Gastrocnemius medialis (tissue), 4 donors: ENCODE measurements around the gene IFI6. TPM values are rescaled to one million over a fixed set of nuclear protein-coding genes. Genes with fewer than 3 reads are reported as not detected.
A peak's percentile ranks its signal among the peaks of the same experiment; 100 is the strongest.

Experiments
- ATAC-seq, 2 donors: fragments of 150-250 bp; one replicate each; pipeline ENCODE4 v1.9.1; 2016
- DNase-seq, 2 donors: peaks; one replicate each; pipeline ENCODE4 v3.0.0-alpha.2; 2019
- H3K27ac ChIP-seq, 4 donors: fragments of 200-600 bp; sonication (generic); 1 replicate in 1 of 4; 2 replicates in 3 of 4; pipeline ENCODE4 v1.5.1; 2016 to 2018; ENCODE audit warnings: mild to moderate bottlenecking in 2 of 4, moderate library complexity in 1 of 4
- H3K27me3 ChIP-seq, 3 donors: fragments of 200-600 bp; sonication (generic) in 2 of 3; 1 replicate in 1 of 3; 2 replicates in 2 of 3; pipeline versions ENCODE4 v1.5.1 to v1.6.0; 2016 to 2019; ENCODE audit warnings: mild to moderate bottlenecking in 1 of 3, moderate library complexity in 1 of 3
- H3K36me3 ChIP-seq, 2 donors: fragments of 200-600 bp; sonication (generic) in 1 of 2; one replicate each; pipeline ENCODE4 v1.5.1; 2017 to 2018
- H3K4me1 ChIP-seq, 2 donors: fragments of 200-600 bp; sonication (generic) in 1 of 2; one replicate each; pipeline ENCODE4 v1.5.1; 2016 to 2017; ENCODE audit warnings: mild to moderate bottlenecking in 2 of 2
- H3K4me3 ChIP-seq, 4 donors: fragments of 200-600 bp; sonication (generic) in 3 of 4; 1 replicate in 1 of 4; 2 replicates in 3 of 4; pipeline ENCODE4 v1.5.1; 2016 to 2019; ENCODE audit warnings: mild to moderate bottlenecking in 2 of 4
- H3K9me3 ChIP-seq, 3 donors: fragments of 200-600 bp; sonication (generic) in 2 of 3; 1 replicate in 1 of 3; 2 replicates in 2 of 3; pipeline ENCODE4 v1.5.1; 2016 to 2019
- POLR2A ChIP-seq, 2 donors: fragments of 450-650 bp; IDR thresholded peaks; one replicate each; pipeline ENCODE4 v1.6.1; 2017; ENCODE audit warnings: antibody characterized with exemption in 2 of 2, mild to moderate bottlenecking in 2 of 2, moderate library complexity in 2 of 2
- in situ Hi-C, 4 donors: fragments of 200-750 bp; cut with MboI; loops; one replicate each; pipeline versions ENCODE4 v1.15.0 to v1.8.0; 2017; ENCODE audit warnings: low sequenced_read_pairs in 4 of 4
- intact Hi-C: fragments of 100-400 bp; cut with DNase I; formaldehyde crosslinking; loops from one replicate; pipeline ENCODE4 v1.15.1; 2023; ENCODE audit warnings: low total_unique reads
- total RNA-seq, 4 donors: library from RNA; depleted of rRNA; stranded (reverse); fragments of >200 nt; gene quantifications; one replicate each; pipeline versions ENCODE4 v1.1.0 to v1.2.3, GENCODE V29; 2016
- TF ChIP-seq, protein P1 (sequence below), 5 experiments: fragments of 450-650 bp in 3 of 5; fragments of 200-600 bp in 2 of 5; sonication (generic) in 2 of 5; IDR thresholded peaks in 4 of 5; conservative IDR thresholded peaks in 1 of 5; 1 replicate in 4 of 5; 2 replicates in 1 of 5; pipeline ENCODE4 v1.5.1; 2016 to 2019; ENCODE audit warnings: antibody characterized with exemption in 5 of 5, mild to moderate bottlenecking in 3 of 5, moderate library complexity in 3 of 5

The IFI6 gene
- total RNA-seq, 4 donors from 2014 or later, result 7.7 to 25.1 (median 14.5) TPM

DNA sequence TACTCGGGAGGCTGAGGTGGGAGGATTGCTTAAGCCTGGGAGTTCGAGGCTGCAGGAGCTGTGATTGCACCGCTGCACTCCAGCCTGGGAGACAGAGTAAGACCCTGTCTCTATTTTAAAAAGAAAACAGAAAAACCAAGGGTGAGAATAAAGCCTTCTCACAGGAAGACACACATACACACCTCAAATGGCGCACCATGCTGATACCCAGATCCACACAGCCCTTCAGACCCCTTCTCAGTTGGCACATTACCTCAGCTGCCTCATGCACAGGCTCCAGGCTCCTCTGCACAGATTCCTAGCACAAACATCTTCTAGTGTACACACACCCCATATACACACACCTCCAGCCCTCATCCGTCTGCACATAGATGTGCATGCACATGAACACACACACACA is 44.9 kb downstream of the IFI6 start:
- DNase-seq (no peak), ATAC-seq (no peak)
- H3K4me3 ChIP-seq, result no peak overlapping the region
- H3K4me1 ChIP-seq, result peaks cover 31 to 32% of the 10 kb centered on the region in 2 donors
- H3K27me3 ChIP-seq, result no peaks in the 10 kb centered on the region
- H3K9me3 ChIP-seq, result no peaks in the 10 kb centered on the region
- H3K36me3 ChIP-seq, result no peaks in the 10 kb centered on the region
- TF ChIP-seq, protein P1, sequence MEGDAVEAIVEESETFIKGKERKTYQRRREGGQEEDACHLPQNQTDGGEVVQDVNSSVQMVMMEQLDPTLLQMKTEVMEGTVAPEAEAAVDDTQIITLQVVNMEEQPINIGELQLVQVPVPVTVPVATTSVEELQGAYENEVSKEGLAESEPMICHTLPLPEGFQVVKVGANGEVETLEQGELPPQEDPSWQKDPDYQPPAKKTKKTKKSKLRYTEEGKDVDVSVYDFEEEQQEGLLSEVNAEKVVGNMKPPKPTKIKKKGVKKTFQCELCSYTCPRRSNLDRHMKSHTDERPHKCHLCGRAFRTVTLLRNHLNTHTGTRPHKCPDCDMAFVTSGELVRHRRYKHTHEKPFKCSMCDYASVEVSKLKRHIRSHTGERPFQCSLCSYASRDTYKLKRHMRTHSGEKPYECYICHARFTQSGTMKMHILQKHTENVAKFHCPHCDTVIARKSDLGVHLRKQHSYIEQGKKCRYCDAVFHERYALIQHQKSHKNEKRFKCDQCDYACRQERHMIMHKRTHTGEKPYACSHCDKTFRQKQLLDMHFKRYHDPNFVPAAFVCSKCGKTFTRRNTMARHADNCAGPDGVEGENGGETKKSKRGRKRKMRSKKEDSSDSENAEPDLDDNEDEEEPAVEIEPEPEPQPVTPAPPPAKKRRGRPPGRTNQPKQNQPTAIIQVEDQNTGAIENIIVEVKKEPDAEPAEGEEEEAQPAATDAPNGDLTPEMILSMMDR (IDR thresholded peaks at IDR 0.05 in 4 of 5, conservative IDR thresholded peaks at IDR 0.05 in 1 of 5), result no peak
- TF ChIP-seq POLR2A (IDR thresholded peaks at IDR 0.05), result no peak
- intact Hi-C loops, result loop anchor here (5.0 kb wide), 1 partner anchor 35 kb away; no protein-coding TSS in a partner anchor
- in situ Hi-C loops, result no loop called here
- no peak overlapping the region for H3K27ac ChIP-seq

DNA sequence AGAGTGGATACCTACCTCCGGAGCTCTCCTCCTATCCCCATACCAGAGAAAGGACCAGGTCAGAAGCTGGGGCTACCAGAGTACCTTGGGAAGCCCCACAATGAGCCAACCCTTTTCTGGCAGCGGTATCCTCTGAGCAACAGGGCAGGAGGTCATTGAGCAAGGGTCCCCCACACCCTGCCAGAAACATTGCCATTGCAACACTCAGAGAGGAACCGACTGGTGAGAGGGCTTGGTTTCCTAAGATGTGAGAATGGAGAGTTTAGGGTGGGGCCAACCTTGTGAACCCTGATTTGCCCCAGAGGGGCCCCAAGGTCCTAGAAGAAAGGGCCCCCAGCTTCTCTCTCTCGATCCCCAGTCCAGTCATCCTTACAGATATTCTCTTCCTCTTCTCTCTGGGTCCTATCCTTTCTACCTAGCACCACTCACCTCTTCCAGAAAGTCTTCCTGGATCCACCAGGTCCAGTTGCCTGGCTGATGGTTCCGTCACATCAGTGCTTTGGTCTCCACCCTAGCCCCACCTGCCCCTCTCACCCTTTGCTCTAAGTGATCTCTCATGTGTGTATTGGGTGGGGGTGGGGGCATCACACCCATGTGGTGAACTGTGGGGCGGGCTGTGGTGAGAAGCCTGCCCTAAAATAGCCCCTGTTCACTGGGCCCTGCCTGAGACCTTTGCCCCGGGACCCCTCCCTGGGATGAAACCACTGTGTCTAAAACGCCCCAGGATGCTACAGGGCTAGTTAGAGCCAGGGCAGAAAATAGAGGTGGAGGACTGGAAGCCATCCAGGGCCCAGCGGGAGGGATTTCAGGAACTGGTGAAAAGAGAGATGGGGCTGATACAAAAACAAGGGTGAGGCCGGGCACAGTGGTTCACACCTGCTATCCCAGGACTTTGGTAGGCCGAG is 45.7 kb downstream of the IFI6 start:
- intact Hi-C loops, result loop anchor here (5.0 kb wide), 1 partner anchor 36 kb away; no protein-coding TSS in a partner anchor

DNA sequence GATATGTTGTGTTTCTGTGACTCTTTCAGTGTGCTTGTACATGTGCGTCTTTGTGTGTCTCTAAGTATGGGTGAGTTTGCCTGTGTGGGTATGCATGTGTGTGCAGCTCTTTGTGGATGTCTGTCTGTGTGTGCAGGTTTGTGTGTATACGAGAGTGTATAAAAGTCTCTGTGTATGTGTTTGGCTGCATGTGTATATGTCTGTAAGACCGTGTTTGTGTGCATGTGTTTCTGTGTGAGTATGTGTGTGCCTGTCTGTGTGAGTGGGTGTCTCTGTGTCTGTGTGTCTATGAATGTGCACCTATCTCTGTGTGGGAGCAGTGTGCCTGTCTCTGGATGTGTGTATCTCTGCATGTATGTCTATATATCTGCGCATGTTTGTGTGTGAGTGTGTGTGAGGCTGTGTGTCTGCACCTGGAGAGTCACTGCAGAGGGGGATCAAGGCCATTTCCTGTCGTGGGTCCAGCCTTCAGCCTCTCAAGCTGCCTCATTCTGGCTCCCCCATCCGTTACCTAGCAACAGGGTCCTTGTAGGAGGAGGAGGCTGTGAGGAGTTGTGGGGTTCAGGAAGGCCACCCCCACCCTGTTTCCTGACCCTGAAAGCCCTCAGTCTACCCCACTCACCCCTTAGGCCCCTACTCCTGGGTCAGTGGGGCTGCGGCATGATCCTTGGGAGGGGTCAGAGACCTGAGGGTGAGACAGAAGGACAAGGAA is 47.4 kb downstream of the IFI6 start:
- Histone ChIP-seq H3K36me3 (no peaks in the 10 kb centered on the region), H3K4me1 (peaks cover 11 to 23% of the 10 kb centered on the region in 2 donors), H3K9me3 (no peaks in the 10 kb centered on the region), H3K4me3 (no peak overlapping the region), H3K27ac (no peak overlapping the region), H3K27me3 (no peaks in the 10 kb centered on the region)
- DNase-seq (no peak), ATAC-seq (no peak)
- in situ Hi-C loops, result no loop called here
- intact Hi-C loops, result loop anchor here (5.0 kb wide), 1 partner anchor 38 kb away; no protein-coding TSS in a partner anchor
- TF ChIP-seq POLR2A (IDR thresholded peaks at IDR 0.05), result no peak
- TF ChIP-seq, protein P1 (IDR thresholded peaks at IDR 0.05 in 4 of 5, conservative IDR thresholded peaks at IDR 0.05 in 1 of 5), result no peak

More for the DNA sequence above, 45.7 kb downstream of the IFI6 start:
- ATAC-seq (peak in 1 of 2 donors; percentile 16), DNase-seq (peak in 1 of 2 donors; percentile 54)
- no peaks in the 10 kb centered on the region for H3K9me3 ChIP-seq
- H3K4me3 ChIP-seq, result no peak overlapping the region
- no peaks in the 10 kb centered on the region for H3K27me3 ChIP-seq
- no peaks in the 10 kb centered on the region for H3K36me3 ChIP-seq
- in situ Hi-C loops, result no loop called here
- no peak overlapping the region for H3K27ac ChIP-seq
- TF ChIP-seq, protein P1 (IDR thresholded peaks at IDR 0.05 in 4 of 5, conservative IDR thresholded peaks at IDR 0.05 in 1 of 5), result no peak
- TF ChIP-seq POLR2A (IDR thresholded peaks at IDR 0.05), result no peak
- H3K4me1 ChIP-seq, result peaks cover 24 to 31% of the 10 kb centered on the region in 2 donors

- intact Hi-C loops, result no loop called here
- H3K27ac ChIP-seq, result no peak overlapping the region
Measured at GRCh38 chr1:27623327-27624212, 48.4 kb downstream of the IFI6 start.

More at GRCh38 chr1:27623327-27624212, 48.4 kb downstream of the IFI6 start:
- Histone ChIP-seq H3K36me3 (no peaks in the 10 kb centered on the region), H3K4me3 (no peak overlapping the region), H3K27me3 (no peaks in the 10 kb centered on the region), H3K9me3 (no peaks in the 10 kb centered on the region), H3K4me1 (peaks cover 1 to 18% of the 10 kb centered on the region in 2 donors)
- in situ Hi-C loops, result no loop called here
- DNase-seq (no peak), ATAC-seq (no peak)
- TF ChIP-seq POLR2A (IDR thresholded peaks at IDR 0.05), result no peak
- TF ChIP-seq, protein P1 (IDR thresholded peaks at IDR 0.05 in 4 of 5, conservative IDR thresholded peaks at IDR 0.05 in 1 of 5), result no peak
